ENCODE measurements around the gene MYH14. TPM values are rescaled to one million over a fixed set of nuclear protein-coding genes. Genes with fewer than 3 reads are reported as not detected.

MYH14 gene
- polyA plus RNA-seq, 1 donor from 2014 or later, result not detected

- TF ChIP-seq RAD21 (conservative IDR thresholded peaks at IDR 0.05), result no peak
- no peak for TF ChIP-seq EP300 (conservative IDR thresholded peaks at IDR 0.05; ENCODE audit: poor library complexity, severe bottlenecking)
- TF ChIP-seq SMC3 (conservative IDR thresholded peaks at IDR 0.05; ENCODE audit: poor library complexity), result no peak
- TF ChIP-seq POLR2AphosphoS5 (IDR thresholded peaks at IDR 0.05), result no peak
- no peak for TF ChIP-seq EZH2 (IDR thresholded peaks at IDR 0.05; ENCODE audit: borderline replicate concordance, insufficient read depth, low read length, poor library complexity, severe bottlenecking)
- no peak for TF ChIP-seq REST (IDR thresholded peaks at IDR 0.05; ENCODE audit: borderline replicate concordance)
- no peak for TF ChIP-seq CTCF (IDR thresholded peaks at IDR 0.05; ENCODE audit: poor library complexity, severe bottlenecking)
- no peak for TF ChIP-seq TAF1 (IDR thresholded peaks at IDR 0.05; ENCODE audit: low read depth)
- TF ChIP-seq MXI1 (conservative IDR thresholded peaks at IDR 0.05; ENCODE audit: poor library complexity, severe bottlenecking), result no peak
- H2AFZ ChIP-seq (ENCODE audit: low read depth, low read length), result no peak overlapping the region
Measured at GRCh38 chr19:50191216-50191615, 12.2 kb upstream of the MYH14 start.

GRCh38 chr19:50192463-50193211, 10.8 kb upstream of the MYH14 start:
- H3K27me3 ChIP-seq (ENCODE audit: insufficient read depth, low read depth, low read length), result no peaks in the 10 kb centered on the region
- H3K27ac ChIP-seq (ENCODE audit: low read length), result no peak overlapping the region
- no peaks in the 10 kb centered on the region for H3K79me2 ChIP-seq (replicated peaks; ENCODE audit: insufficient read depth, low read length)
- no peak overlapping the region for H3K4me2 ChIP-seq (ENCODE audit: low read length)
- no peaks in the 10 kb centered on the region for H4K20me1 ChIP-seq (ENCODE audit: insufficient read depth)
- no peak overlapping the region for H3K4me3 ChIP-seq (ENCODE audit: low read length)
- H3F3A ChIP-seq (ENCODE audit: insufficient read depth, low read length, poor library complexity, severe bottlenecking), result no peaks in the 10 kb centered on the region
- no peak for TF ChIP-seq POLR2AphosphoS5 (IDR thresholded peaks at IDR 0.05)
- no peak for TF ChIP-seq EP300 (conservative IDR thresholded peaks at IDR 0.05; ENCODE audit: poor library complexity, severe bottlenecking)
- no peak for TF ChIP-seq RAD21 (conservative IDR thresholded peaks at IDR 0.05)
- TF ChIP-seq MXI1 (conservative IDR thresholded peaks at IDR 0.05; ENCODE audit: poor library complexity, severe bottlenecking), result no peak
- TF ChIP-seq SMC3 (conservative IDR thresholded peaks at IDR 0.05; ENCODE audit: poor library complexity), result no peak
- TF ChIP-seq REST (IDR thresholded peaks at IDR 0.05; ENCODE audit: borderline replicate concordance), result no peak
- no peak for TF ChIP-seq TAF1 (IDR thresholded peaks at IDR 0.05; ENCODE audit: low read depth)
- TF ChIP-seq CTCF (IDR thresholded peaks at IDR 0.05; ENCODE audit: poor library complexity, severe bottlenecking), result no peak
- no peak overlapping the region for H3K9ac ChIP-seq (ENCODE audit: low read length)
- H3K9me3 ChIP-seq (ENCODE audit: low read length), result no peaks in the 10 kb centered on the region
- H3K36me3 ChIP-seq (ENCODE audit: insufficient read depth, low read length), result no peaks in the 10 kb centered on the region
- H3K9me2 ChIP-seq (ENCODE audit: insufficient read depth, low read length), result no peaks in the 10 kb centered on the region
- H2AFZ ChIP-seq (ENCODE audit: low read depth, low read length), result no peak overlapping the region

More at GRCh38 chr19:50191216-50191615, 12.2 kb upstream of the MYH14 start:
- H3K9ac ChIP-seq (ENCODE audit: low read length), result no peak overlapping the region
- no peak overlapping the region for H3K4me3 ChIP-seq (ENCODE audit: low read length)
- no peaks in the 10 kb centered on the region for H4K20me1 ChIP-seq (ENCODE audit: insufficient read depth)
- H3K9me3 ChIP-seq (ENCODE audit: low read length), result no peaks in the 10 kb centered on the region
- H3K36me3 ChIP-seq (ENCODE audit: insufficient read depth, low read length), result no peaks in the 10 kb centered on the region
- H3K27ac ChIP-seq (ENCODE audit: low read length), result no peak overlapping the region
- H3F3A ChIP-seq (ENCODE audit: insufficient read depth, low read length, poor library complexity, severe bottlenecking), result no peaks in the 10 kb centered on the region
- H3K27me3 ChIP-seq (ENCODE audit: insufficient read depth, low read depth, low read length), result no peaks in the 10 kb centered on the region
- no peak overlapping the region for H3K4me2 ChIP-seq (ENCODE audit: low read length)
- H3K9me2 ChIP-seq (ENCODE audit: insufficient read depth, low read length), result no peaks in the 10 kb centered on the region
- no peaks in the 10 kb centered on the region for H3K79me2 ChIP-seq (replicated peaks; ENCODE audit: insufficient read depth, low read length)
